VCaP (cell line): ENCODE measurements around the gene MYLK2.

Experiments
- H3K27ac ChIP-seq: fragments of 450-650 bp; 2 replicates; pipeline ENCODE4 v1.5.1; 2017
- TF ChIP-seq, protein P1 (sequence below): fragments of 450-650 bp; conservative IDR thresholded peaks from 2 replicates; pipeline ENCODE4 v1.5.1; 2017; ENCODE audit warnings: mild to moderate bottlenecking, moderate library complexity

The MYLK2 gene

DNA sequence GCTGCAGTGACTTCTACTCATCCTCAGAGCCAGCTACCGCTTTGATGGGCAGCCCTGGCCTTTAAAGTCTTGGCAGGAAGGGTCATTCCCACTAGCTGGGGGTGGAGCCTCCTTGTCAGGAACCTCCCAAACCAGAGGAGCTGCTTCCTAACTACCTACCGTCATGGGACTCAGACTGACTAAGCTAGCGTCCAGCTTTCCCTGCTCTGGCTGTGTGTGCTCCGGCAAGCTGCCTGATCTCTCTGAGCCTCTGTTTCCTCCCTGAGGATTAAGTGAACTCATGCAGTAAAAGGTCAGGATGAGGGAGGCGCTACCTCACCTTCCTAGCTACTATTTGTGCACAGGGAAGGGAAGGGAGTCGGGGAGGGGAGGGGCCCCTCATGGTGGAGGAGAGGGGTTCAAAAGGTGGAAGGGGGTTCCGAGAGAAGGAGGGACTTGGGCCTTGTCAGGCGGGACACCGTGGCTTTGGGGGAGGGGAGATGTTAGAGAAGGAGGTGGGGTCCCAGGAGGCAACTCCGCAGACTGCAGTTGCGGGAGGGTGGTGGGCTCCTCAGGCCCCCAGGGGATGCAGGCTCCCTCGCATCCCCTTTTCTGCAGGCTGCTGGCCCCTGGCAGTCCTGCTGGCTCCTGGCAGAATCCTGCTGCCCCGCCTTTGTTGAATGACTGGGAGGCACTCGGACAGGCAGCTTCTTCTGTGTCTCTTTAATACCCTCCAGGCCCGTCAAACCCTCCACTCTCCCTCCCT is 41.4 kb downstream of the MYLK2 start:
- TF ChIP-seq, protein P1, sequence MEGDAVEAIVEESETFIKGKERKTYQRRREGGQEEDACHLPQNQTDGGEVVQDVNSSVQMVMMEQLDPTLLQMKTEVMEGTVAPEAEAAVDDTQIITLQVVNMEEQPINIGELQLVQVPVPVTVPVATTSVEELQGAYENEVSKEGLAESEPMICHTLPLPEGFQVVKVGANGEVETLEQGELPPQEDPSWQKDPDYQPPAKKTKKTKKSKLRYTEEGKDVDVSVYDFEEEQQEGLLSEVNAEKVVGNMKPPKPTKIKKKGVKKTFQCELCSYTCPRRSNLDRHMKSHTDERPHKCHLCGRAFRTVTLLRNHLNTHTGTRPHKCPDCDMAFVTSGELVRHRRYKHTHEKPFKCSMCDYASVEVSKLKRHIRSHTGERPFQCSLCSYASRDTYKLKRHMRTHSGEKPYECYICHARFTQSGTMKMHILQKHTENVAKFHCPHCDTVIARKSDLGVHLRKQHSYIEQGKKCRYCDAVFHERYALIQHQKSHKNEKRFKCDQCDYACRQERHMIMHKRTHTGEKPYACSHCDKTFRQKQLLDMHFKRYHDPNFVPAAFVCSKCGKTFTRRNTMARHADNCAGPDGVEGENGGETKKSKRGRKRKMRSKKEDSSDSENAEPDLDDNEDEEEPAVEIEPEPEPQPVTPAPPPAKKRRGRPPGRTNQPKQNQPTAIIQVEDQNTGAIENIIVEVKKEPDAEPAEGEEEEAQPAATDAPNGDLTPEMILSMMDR, result no peak

DNA sequence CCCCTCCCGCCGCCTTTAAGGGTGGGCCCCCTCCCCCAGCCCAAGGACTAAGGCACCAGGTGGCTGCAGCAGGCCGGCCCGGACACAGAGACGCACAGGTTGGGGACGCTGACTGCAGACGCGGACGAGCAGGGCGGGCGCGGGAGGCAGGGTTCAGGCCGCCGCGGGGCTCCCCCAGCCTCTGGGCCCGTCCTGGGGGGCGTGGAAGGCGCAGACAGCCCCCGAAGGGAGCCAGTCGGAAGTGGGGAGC is 41.9 kb downstream of the MYLK2 start:
- H3K27ac ChIP-seq, result peak overlapping the region; percentile 53; the same call in 1 of the 2 replicates
- TF ChIP-seq, protein P1, result no peak

More for the DNA sequence above, 41.4 kb downstream of the MYLK2 start:
- H3K27ac ChIP-seq, result peak overlapping the region; percentile 53; the same call in 1 of the 2 replicates

DNA sequence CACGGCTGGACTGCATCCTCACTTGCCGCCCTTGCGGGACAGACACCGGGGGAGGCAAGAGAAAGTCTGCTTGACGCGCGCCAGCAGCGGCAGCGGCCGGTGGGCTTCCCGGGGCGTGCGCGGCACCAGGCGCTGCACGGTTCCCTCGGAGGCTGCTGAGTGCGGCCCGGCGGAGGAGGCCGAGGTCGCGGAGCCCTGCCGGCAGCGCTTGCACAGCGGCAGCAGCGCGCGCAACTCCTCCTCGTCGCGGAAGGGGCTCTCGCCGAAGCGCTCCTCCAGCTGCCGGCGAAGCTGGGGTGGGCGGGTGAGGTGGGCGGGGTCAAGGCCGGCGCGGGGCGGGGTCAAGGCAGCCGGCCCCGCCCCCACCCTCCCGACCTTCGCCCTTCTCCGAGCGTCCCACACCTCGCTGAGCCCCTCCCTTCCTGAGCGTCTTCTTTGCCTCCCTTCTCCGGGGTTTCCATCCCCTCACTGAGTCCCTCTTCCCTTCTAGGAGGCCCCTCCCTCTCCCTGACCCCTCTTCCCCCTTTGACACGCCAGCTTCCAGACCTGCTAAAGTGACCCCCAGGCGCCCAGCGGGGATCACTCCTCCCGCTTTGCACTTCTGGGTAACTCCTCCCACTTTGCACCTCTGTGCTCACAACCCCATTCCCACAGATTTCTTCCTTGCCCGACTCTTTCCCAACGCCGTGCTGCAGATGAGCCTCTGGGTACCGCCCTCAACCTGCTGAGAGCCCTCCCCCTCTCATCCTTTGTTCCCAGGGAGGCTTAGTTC is 42.4 kb downstream of the MYLK2 start:
- TF ChIP-seq, protein P1, result no peak
- H3K27ac ChIP-seq, result peak overlapping the region; percentile 53; the same call in 1 of the 2 replicates

DNA sequence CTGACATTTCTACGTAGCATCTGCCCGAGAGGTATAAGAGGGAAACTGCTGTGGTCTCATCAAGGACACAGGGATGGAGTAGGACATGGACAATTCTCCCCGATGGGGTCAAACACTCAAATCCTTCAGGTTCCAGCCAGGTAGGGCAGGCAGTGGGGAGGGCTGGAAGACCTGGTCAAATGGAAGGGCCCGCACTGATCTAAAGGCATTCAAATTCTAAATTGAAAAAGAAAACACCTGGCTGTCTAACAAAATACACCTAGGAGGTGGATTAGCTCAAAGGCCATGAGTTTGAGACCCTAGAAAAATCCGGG is 43.0 kb downstream of the MYLK2 start:
- TF ChIP-seq, protein P1, result no peak
- peak overlapping the region; percentile 53; the same call in 1 of the 2 replicates for H3K27ac ChIP-seq

DNA sequence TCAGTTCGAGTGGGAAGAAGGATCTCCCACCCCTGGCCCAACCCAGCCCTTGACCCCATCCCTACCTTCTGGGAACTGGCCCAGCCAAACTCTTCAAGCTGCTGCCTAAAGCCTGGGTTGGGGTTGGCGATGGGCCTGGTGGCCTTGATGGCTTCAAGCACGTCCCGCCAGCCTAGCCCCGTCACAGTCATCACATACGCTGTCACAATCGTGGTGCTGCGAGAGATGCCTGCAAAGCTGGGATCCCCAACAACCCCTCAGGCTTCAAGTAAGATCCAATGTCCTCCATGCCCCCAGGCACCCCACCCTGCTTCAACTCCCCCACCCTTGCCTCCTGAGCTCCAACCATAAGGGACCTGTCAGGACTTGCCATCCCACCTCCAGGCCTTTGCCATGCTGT is 43.4 kb downstream of the MYLK2 start:
- no peak overlapping the region for H3K27ac ChIP-seq
- TF ChIP-seq, protein P1, result no peak

DNA sequence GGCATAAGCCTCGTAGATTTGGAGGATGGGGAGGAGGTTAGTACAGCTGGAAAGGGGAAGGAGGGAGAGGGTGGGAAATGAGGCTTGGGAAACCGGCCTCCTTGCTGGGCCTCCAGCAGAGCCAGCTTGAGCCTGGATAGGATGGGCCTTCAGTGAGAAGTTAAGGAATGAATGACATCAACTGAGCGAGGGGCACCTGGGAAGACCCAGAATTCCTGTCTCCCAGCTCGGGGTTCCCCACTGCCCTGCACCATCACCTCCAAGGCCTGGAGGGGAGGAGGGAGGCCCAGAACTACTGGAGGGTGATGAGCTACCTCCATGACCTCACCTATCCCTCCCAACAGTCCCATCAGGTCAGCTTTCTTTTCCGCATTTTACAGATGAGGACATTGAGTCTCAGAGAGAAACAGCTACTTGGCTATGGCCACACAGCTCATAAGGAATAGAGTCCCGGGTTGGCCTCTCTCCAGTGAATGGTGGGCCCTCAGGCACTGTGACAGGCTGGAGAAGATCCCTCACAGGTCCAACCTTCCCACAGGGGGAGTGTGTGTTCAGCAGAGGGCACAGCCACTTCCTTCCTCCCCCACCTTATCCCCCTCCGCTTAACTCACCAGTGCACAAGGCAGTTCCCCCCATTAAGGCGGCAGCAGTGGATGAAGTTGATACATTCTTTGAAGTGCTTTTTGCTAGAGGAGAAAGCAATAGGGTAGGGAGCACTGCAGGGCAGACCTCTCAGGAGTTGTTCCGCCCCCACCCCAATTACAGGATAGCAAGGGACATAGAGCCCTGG is 44.3 kb downstream of the MYLK2 start:
- TF ChIP-seq, protein P1, result no peak
- no peak overlapping the region for H3K27ac ChIP-seq
